WI38 (cell line): ENCODE results near the gene DERA.
"Not testable (repeated sequence)": the region's sequence is repeated elsewhere in the genome, so short reads cannot be mapped to it uniquely, and the experiment has no call there.

Experiments used
- H3K4me3 ChIP-seq: 2 replicates; pipeline ENCODE4 v1.5.1; 2011; ENCODE audit warnings: low read depth, mild to moderate bottlenecking, control low read depth, low read length
- CTCF ChIP-seq: IDR thresholded peaks from 2 replicates; pipeline ENCODE4 v1.5.1; 2012; ENCODE audit warnings: low read depth, mild to moderate bottlenecking, control low read depth, low read length

The DERA gene

GRCh38 chr12:15966426-15966825, 55.3 kb downstream of the DERA start:
- no peak for TF ChIP-seq CTCF
- no peak overlapping the region for H3K4me3 ChIP-seq

GRCh38 chr12:15967053-15967452, 55.9 kb downstream of the DERA start:
- H3K4me3 ChIP-seq = not testable (repeated sequence)

GRCh38 chr12:15971211-15971610, 60.1 kb downstream of the DERA start:
- TF ChIP-seq CTCF = no peak
- H3K4me3 ChIP-seq = no peak overlapping the region

- TF ChIP-seq CTCF = no peak
- H3K4me3 ChIP-seq = no peak overlapping the region
Observed at GRCh38 chr12:15972894-15973293, 61.8 kb downstream of the DERA start.

GRCh38 chr12:15977999-15978951, 67.1 kb downstream of the DERA start:
- no peak for TF ChIP-seq CTCF
- H3K4me3 ChIP-seq = 0 out of 2 replicates have a peak overlapping the region, but pooled peaks have one; percentile 4

- H3K4me3 ChIP-seq = no peak overlapping the region
- peak; percentile 73 for TF ChIP-seq CTCF
Observed at GRCh38 chr12:15979096-15980092, 68.3 kb downstream of the DERA start.

- no peak for TF ChIP-seq CTCF
- H3K4me3 ChIP-seq = no peak overlapping the region
Observed at GRCh38 chr12:15982071-15982470, 70.9 kb downstream of the DERA start.
